ENCODE data around the gene PDGFC.

The PDGFC gene

GRCh38 chr4:156971676-156972378, at the start of gene PDGFC:
PDGFC (minus strand) TSS chr4:156971799; CDS start chr4:156970903, 896 bp downstream.
- TF ChIP-seq CTCF (IDR thresholded peaks at IDR 0.05; ENCODE audit: control extremely low read depth, extremely low read depth, low read depth, missing control alignments), result no peak
- ChIA-PET CTCF (no interaction called here), POLR2A (no interaction called here)
- peak; percentile 32 for DNase-seq (ENCODE audit: extremely low spot score)

- no peak for TF ChIP-seq CTCF (IDR thresholded peaks at IDR 0.05; ENCODE audit: control extremely low read depth, extremely low read depth, low read depth, missing control alignments)
- POLR2A ChIA-PET, result no interaction called here
- no peak for DNase-seq (ENCODE audit: extremely low spot score)
- CTCF ChIA-PET, result no interaction called here
These were observed 49.3 kb upstream of the PDGFC start for GRCh38 chr4:157020882-157021281.

- no peak for DNase-seq (ENCODE audit: extremely low spot score)
- POLR2A ChIA-PET, result no interaction called here
- CTCF ChIA-PET, result interaction anchor here (1.4 kb wide), 1 partner anchor 26 kb away, joined by 3 read pairs; no protein-coding TSS in a partner anchor
- TF ChIP-seq CTCF (IDR thresholded peaks at IDR 0.05; ENCODE audit: control extremely low read depth, extremely low read depth, low read depth, missing control alignments), result no peak
These were observed 47.4 kb upstream of the PDGFC start for GRCh38 chr4:157018920-157019490.

GRCh38 chr4:157014621-157015591, 43.3 kb upstream of the PDGFC start:
- TF ChIP-seq CTCF (IDR thresholded peaks at IDR 0.05; ENCODE audit: control extremely low read depth, extremely low read depth, low read depth, missing control alignments), result no peak
- POLR2A ChIA-PET, result no interaction called here
- CTCF ChIA-PET, result no interaction called here
- no peak for DNase-seq (ENCODE audit: extremely low spot score)

GRCh38 chr4:157013656-157014055, 42.1 kb upstream of the PDGFC start:
- POLR2A ChIA-PET, result no interaction called here
- no peak for DNase-seq (ENCODE audit: extremely low spot score)
- no peak for TF ChIP-seq CTCF (IDR thresholded peaks at IDR 0.05; ENCODE audit: control extremely low read depth, extremely low read depth, low read depth, missing control alignments)
- CTCF ChIA-PET, result interaction anchor here (0.9 to 1.7 kb wide), 4 partner anchors 10 to 56 kb away, joined by 3 to 4 read pairs (median 3); no protein-coding TSS in a partner anchor

- no peak for TF ChIP-seq CTCF (IDR thresholded peaks at IDR 0.05; ENCODE audit: control extremely low read depth, extremely low read depth, low read depth, missing control alignments)
- ChIA-PET CTCF (interaction anchor here (1.0 to 1.7 kb wide), 4 partner anchors 9 to 57 kb away, joined by 3 to 4 read pairs (median 3); no protein-coding TSS in a partner anchor), POLR2A (no interaction called here)
- DNase-seq (ENCODE audit: extremely low spot score), result no peak
These were observed 41.2 kb upstream of the PDGFC start for GRCh38 chr4:157012781-157013180.
